Panc1 (cell line): ENCODE data around the gene SLC25A10. TPM values are rescaled to one million over a fixed set of nuclear protein-coding genes. Genes with fewer than 3 reads are reported as not detected.

Experiments
- ATAC-seq: fragments of 200-7000 bp; cut with Tn5 transposase; 2 replicates; pipeline ENCODE4 v1.9.1; 2020; ENCODE audit warnings: mild to moderate bottlenecking, moderate library complexity
- BruUV-seq: library from RNA; stranded (reverse); fragments of 400-500 nt; replicated peaks from 2 replicates; lab custom pipeline; 2021; lab: Mats Ljungman, UMichigan
- CTCF ChIA-PET: fragments of 300-600 bp; sonication (Branson Sonifier 250); formaldehyde crosslinking; loops from one replicate; lab custom pipeline; 2022; ENCODE audit warnings: antibody characterized with exemption; lab: Charles Lee
- POLR2A ChIA-PET: fragments of 300-600 bp; sonication (Branson Sonifier 250); formaldehyde crosslinking; loops from one replicate; lab custom pipeline; 2022; ENCODE audit warnings: antibody characterized with exemption; lab: Charles Lee
- DNase-seq: peaks from one replicate; pipeline ENCODE4 v3.0.0-alpha.2; 2010; ENCODE audit warnings: low read depth, low spot score
- H3K27ac ChIP-seq: 2 replicates; pipeline ENCODE4 v1.5.1; 2011; ENCODE audit warnings: mild to moderate bottlenecking, low read length, inconsistent platforms
- H3K27me3 ChIP-seq: fragments of 200-500 bp; sonication (Bioruptor generic); 2 replicates; pipeline ENCODE4 v1.6.0; 2014; ENCODE audit warnings: low read length, inconsistent platforms; ENCODE audit not compliant: control insufficient read depth, insufficient read depth
- H3K36me3 ChIP-seq: fragments of 200-500 bp; sonication (Bioruptor generic); 2 replicates; pipeline ENCODE4 v1.5.1; 2014; ENCODE audit warnings: inconsistent platforms, mild to moderate bottlenecking, low read length, moderate library complexity; ENCODE audit not compliant: control insufficient read depth, insufficient read depth
- H3K4me1 ChIP-seq: 2 replicates; pipeline ENCODE4 v1.5.1; 2011; ENCODE audit warnings: inconsistent platforms, mild to moderate bottlenecking, low read length, moderate library complexity; ENCODE audit not compliant: control insufficient read depth, insufficient read depth
- H3K4me3 ChIP-seq, 2 experiments: 2 replicates each; pipeline ENCODE4 v1.5.1; 2011 to 2012; ENCODE audit warnings: low read depth in 2 of 2, low read length in 2 of 2, mild to moderate bottlenecking in 2 of 2, inconsistent platforms in 1 of 2, moderate library complexity in 1 of 2
- H3K9me3 ChIP-seq: fragments of 200-500 bp; sonication (Bioruptor generic); 2 replicates; pipeline ENCODE4 v1.5.1; 2014; ENCODE audit warnings: low read depth, mild to moderate bottlenecking, inconsistent platforms, low read length, moderate library complexity; ENCODE audit not compliant: control insufficient read depth, insufficient read depth
- CTCF ChIP-seq: fragments of 450-650 bp; IDR thresholded peaks from 2 replicates; pipeline ENCODE4 v1.5.1; 2017; ENCODE audit warnings: mild to moderate bottlenecking
- POLR2AphosphoS5 ChIP-seq: IDR thresholded peaks from 2 replicates; pipeline ENCODE4 v1.6.1; 2012; ENCODE audit warnings: mild to moderate bottlenecking, low read depth, low read length, moderate library complexity
- REST ChIP-seq, 2 experiments: IDR thresholded peaks; 2 replicates each; pipeline ENCODE4 v1.6.1; 2011 to 2012; ENCODE audit warnings: low read depth in 2 of 2, control low read depth in 1 of 2, low read length in 1 of 2, mild to moderate bottlenecking in 1 of 2, moderate library complexity in 1 of 2; ENCODE audit not compliant: insufficient read depth in 1 of 2
- SIN3A ChIP-seq: IDR thresholded peaks from 2 replicates; pipeline ENCODE4 v1.6.1; 2012; ENCODE audit warnings: low read depth, mild to moderate bottlenecking, low read length, moderate library complexity, borderline replicate concordance; ENCODE audit not compliant: insufficient read depth
- TCF7L2 ChIP-seq: IDR thresholded peaks from 2 replicates; pipeline ENCODE4 v1.6.1; 2011; ENCODE audit warnings: mild to moderate bottlenecking, low read depth, low read length, inconsistent platforms
- in situ Hi-C: cut with HindIII; loops from 2 replicates; pipeline ENCODE4 v1.10.0; 2016; ENCODE audit warnings: low sequenced_read_pairs, low pct_unique_long_range_greater_than_20kb
- intact Hi-C: fragments of 100-400 bp; cut with micrococcal nuclease; formaldehyde crosslinking; loops from one replicate; pipeline ENCODE4 v1.10.0; 2022; ENCODE audit not compliant: unreplicated experiment
- total RNA-seq: library from RNA; stranded (reverse); gene quantifications from one replicate; pipeline ENCODE4 v1.2.1, GENCODE V29; 2021; ENCODE audit not compliant: unreplicated experiment

The SLC25A10 gene
- total RNA-seq, 1 experiment from 2014 or later: 81.2 TPM

GRCh38 chr17:81672504-81672903, 39.6 kb upstream of the SLC25A10 start:
- Histone ChIP-seq H3K27ac (no peak overlapping the region), H3K9me3 (no peaks in the 10 kb centered on the region), H3K4me3 (no peak overlapping the region), H3K4me1 (peaks cover 16% of the 10 kb centered on the region), H3K27me3 (no peaks in the 10 kb centered on the region), H3K36me3 (peaks cover 4% of the 10 kb centered on the region)
- intact Hi-C loops (no loop called here), in situ Hi-C loops (no loop called here)
- ChIA-PET CTCF (no interaction called here), POLR2A (no interaction called here)
- TF ChIP-seq TCF7L2 (no peak), POLR2AphosphoS5 (no peak), CTCF (no peak), REST (IDR thresholded peaks at IDR 0.05; ENCODE audit: insufficient read depth in 1 of 2, low read depth in 2 of 2, low read length in 1 of 2) (no peak), SIN3A (no peak)
- ATAC-seq (no peak), DNase-seq (no peak)
- no TSS peak for BruUV-seq

- intact Hi-C loops (no loop called here), in situ Hi-C loops (no loop called here)
- H3K4me3 ChIP-seq: no peak overlapping the region
- no peak for ATAC-seq
- no TSS peak for BruUV-seq
- TF ChIP-seq SIN3A: no peak
- no peak for TF ChIP-seq TCF7L2
- TF ChIP-seq POLR2AphosphoS5: no peak
- TF ChIP-seq CTCF: no peak
- no peak for TF ChIP-seq REST (IDR thresholded peaks at IDR 0.05; ENCODE audit: insufficient read depth in 1 of 2, low read depth in 2 of 2, low read length in 1 of 2)
- peaks cover 11% of the 10 kb centered on the region for H3K4me1 ChIP-seq
- no peaks in the 10 kb centered on the region for H3K27me3 ChIP-seq
- DNase-seq: no peak
- CTCF ChIA-PET: no interaction called here
- peaks cover 4% of the 10 kb centered on the region for H3K36me3 ChIP-seq
- POLR2A ChIA-PET: no interaction called here
- H3K27ac ChIP-seq: no peak overlapping the region
- H3K9me3 ChIP-seq: no peaks in the 10 kb centered on the region
Observed at GRCh38 chr17:81672954-81673353, 39.1 kb upstream of the SLC25A10 start.
